AG04450 (cell line): ENCODE measurements around the gene C11orf21. TPM values are rescaled to one million over a fixed set of nuclear protein-coding genes. Genes with fewer than 3 reads are reported as not detected.
A peak's percentile ranks its signal among the peaks of the same experiment; 100 is the strongest.

Experiments
- CTCF ChIA-PET: fragments of 300-600, 350-600 bp; formaldehyde crosslinking; extraction: SDS; loops from one replicate; lab custom pipeline; 2022; ENCODE audit warnings: antibody characterized with exemption, inconsistent platforms; lab: Charles Lee
- POLR2A ChIA-PET: fragments of 350-600 bp; formaldehyde crosslinking; extraction: SDS; loops from one replicate; lab custom pipeline; 2021; ENCODE audit warnings: antibody characterized with exemption, inconsistent platforms; lab: Yijun Ruan, JAX
- DNase-seq: peaks from one replicate; pipeline ENCODE4 v3.0.0-alpha.2; 2011; ENCODE audit warnings: low read depth, low spot score
- H3K27ac ChIP-seq: one replicate; pipeline ENCODE4 v1.5.1; 2012; ENCODE audit warnings: low read depth, low read length, control low read depth
- H3K27me3 ChIP-seq: one replicate; pipeline ENCODE4 v1.6.0; 2012; ENCODE audit warnings: low read length; ENCODE audit not compliant: control insufficient read depth, insufficient read depth
- H3K4me3 ChIP-seq: 2 replicates; pipeline ENCODE4 v1.5.1; 2011; ENCODE audit warnings: mild to moderate bottlenecking, low read depth, low read length, control low read depth
- H3K9me3 ChIP-seq: 2 replicates; pipeline ENCODE4 v1.5.1; 2012; ENCODE audit warnings: low read length; ENCODE audit not compliant: control insufficient read depth, insufficient read depth
- polyA plus RNA-seq: library from polyadenylated mRNA; depleted of rRNA; stranded (reverse); fragments of >200 nt; gene quantifications from 2 replicates; pipeline ENCODE4 v1.2.3, GENCODE V29; 2011
- TF ChIP-seq, protein P1 (sequence below): IDR thresholded peaks from 2 replicates; pipeline ENCODE4 v1.5.1; 2011; ENCODE audit warnings: low read depth, low read length, control low read depth, inconsistent platforms

Gene C11orf21
- polyA plus RNA-seq, 1 experiment = not detected

DNA sequence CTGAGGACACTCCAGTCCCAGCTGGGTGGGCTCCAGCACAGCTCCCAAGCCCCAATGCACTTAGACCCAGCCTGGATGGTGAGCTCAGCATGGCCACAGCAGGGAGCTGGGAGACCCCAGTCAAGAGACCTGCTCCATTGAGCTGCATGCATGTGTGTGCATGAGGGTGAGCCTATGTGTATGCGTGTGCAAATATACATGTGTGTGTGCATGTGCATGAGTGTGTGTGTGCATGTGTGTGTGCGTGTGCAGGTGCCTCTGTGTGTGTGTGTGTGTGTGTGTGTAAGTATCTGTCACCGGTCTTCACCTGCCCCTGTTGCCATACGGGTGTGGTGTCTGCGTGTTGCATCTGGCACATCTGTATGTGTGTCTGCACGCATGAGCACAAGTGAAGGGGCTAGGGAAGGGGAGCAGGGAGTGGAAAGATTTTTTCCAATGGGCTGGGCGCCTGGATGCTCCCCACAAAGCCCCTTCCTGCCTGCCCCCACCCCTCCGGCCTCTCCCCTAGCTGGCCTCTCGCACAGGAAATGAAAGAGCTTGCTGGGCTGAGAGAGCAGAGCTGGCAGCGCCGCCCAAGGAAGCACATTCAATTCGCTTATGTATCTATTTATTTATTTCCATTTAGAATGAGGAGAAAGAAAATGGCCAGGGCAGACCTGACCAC, 4.2 kb upstream of the C11orf21 start:
- H3K9me3 ChIP-seq = no peaks in the 10 kb centered on the region; the same call in 1 of the 2 replicates
- H3K27ac ChIP-seq = peak overlapping the region; percentile 95
- no peaks in the 10 kb centered on the region for H3K27me3 ChIP-seq
- ChIA-PET POLR2A (interaction anchor here (0.7 to 1.9 kb wide), 8 partner anchors 15 to 114 kb away, joined by 3 to 13 read pairs (median 8); partner anchors contain the start of genes CD81 and TSSC4), CTCF (interaction anchor here (0.6 to 4.9 kb wide), 8 partner anchors 16 to 583 kb away, joined by 3 to 116 read pairs (median 4); partner anchors contain the start of gene TSSC4)
- no peak for DNase-seq
- TF ChIP-seq, protein P1, sequence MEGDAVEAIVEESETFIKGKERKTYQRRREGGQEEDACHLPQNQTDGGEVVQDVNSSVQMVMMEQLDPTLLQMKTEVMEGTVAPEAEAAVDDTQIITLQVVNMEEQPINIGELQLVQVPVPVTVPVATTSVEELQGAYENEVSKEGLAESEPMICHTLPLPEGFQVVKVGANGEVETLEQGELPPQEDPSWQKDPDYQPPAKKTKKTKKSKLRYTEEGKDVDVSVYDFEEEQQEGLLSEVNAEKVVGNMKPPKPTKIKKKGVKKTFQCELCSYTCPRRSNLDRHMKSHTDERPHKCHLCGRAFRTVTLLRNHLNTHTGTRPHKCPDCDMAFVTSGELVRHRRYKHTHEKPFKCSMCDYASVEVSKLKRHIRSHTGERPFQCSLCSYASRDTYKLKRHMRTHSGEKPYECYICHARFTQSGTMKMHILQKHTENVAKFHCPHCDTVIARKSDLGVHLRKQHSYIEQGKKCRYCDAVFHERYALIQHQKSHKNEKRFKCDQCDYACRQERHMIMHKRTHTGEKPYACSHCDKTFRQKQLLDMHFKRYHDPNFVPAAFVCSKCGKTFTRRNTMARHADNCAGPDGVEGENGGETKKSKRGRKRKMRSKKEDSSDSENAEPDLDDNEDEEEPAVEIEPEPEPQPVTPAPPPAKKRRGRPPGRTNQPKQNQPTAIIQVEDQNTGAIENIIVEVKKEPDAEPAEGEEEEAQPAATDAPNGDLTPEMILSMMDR = no peak
- H3K4me3 ChIP-seq = peak overlapping the region; percentile 32

DNA sequence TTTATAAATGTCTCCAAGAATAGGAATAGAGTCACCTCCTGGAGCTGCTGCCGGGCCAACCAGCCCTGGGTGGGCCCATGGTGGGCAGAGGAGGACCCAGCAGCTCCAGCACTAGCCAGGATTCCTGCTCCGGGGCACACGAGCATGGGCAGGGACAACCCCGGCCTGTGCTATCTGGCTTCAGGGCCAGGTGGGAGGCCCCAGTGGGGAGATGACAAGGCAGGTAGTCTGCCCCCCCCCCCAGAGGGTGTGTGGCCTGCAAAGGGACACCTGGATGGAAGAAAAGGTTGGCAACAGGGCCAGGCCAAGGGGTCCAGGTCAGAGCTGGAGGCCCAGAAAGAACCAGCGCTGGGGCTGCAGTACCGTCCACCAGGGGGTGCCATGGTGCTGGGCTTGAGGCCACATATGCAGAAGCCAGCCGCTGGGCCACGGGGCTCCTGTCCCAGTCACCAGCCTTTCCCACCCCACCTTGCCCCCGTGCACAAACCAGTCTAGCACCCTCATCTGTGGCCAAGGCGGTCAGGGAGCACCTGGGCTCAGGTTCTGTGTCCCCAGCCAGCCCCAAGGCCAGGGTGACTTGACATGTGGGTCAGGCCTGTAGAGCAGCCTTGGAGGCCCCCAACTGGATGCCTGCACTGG, 3.5 kb upstream of the C11orf21 start:
- DNase-seq = no peak
- POLR2A ChIA-PET = interaction anchor here (0.7 to 1.8 kb wide), 5 partner anchors 73 to 115 kb away, joined by 3 to 14 read pairs (median 7); partner anchors contain the start of gene TSSC4
- TF ChIP-seq, protein P1 = peak; percentile 71
- Histone ChIP-seq H3K27ac (peak overlapping the region; percentile 95), H3K9me3 (no peaks in the 10 kb centered on the region), H3K4me3 (peak overlapping the region; percentile 27; the same call in 1 of the 2 replicates), H3K27me3 (no peaks in the 10 kb centered on the region)
- CTCF ChIA-PET = interaction anchor here (0.7 to 4.9 kb wide), 15 partner anchors 15 to 1098 kb away, joined by 3 to 116 read pairs (median 4); partner anchors contain the start of gene TSSC4

DNA sequence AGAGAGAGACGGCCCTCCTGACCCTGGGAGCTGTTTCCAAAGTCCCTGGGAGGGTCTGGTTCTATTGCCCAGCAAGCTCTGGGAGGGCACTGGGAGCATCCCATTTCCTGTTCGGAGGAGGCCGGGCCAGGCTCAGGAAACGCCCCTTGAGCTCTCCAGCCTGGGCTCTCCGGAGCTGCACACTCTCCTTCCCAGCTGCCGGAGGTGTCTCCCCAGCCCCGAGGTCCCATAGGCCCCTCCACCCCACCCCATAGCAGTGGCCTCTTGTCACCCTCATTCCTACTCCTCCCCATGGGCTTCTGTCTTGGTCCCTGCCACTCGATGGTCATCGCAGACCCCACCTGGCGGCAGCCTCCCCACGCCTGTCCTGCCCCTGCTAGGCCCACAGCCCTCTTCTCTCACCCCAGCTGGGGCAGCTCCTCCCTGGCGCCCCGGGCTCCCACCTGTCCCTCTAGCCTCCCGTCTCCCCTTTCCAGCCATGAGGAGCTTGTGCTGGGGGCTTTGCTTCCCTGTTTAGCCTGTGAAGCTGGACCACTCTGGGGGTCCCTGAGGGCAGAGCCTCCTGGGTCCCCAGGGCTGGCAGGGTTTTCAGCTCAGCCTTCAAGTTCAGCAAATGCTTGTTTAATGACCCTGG, 2.9 kb upstream of the C11orf21 start:
- ChIA-PET POLR2A (interaction anchor here (1.0 to 1.8 kb wide), 4 partner anchors 73 to 115 kb away, joined by 3 to 14 read pairs (median 6); partner anchors contain the start of gene TSSC4), CTCF (interaction anchor here (0.7 to 4.9 kb wide), 14 partner anchors 14 to 1099 kb away, joined by 3 to 116 read pairs (median 4); partner anchors contain the start of gene TSSC4)
- DNase-seq = no peak

DNA sequence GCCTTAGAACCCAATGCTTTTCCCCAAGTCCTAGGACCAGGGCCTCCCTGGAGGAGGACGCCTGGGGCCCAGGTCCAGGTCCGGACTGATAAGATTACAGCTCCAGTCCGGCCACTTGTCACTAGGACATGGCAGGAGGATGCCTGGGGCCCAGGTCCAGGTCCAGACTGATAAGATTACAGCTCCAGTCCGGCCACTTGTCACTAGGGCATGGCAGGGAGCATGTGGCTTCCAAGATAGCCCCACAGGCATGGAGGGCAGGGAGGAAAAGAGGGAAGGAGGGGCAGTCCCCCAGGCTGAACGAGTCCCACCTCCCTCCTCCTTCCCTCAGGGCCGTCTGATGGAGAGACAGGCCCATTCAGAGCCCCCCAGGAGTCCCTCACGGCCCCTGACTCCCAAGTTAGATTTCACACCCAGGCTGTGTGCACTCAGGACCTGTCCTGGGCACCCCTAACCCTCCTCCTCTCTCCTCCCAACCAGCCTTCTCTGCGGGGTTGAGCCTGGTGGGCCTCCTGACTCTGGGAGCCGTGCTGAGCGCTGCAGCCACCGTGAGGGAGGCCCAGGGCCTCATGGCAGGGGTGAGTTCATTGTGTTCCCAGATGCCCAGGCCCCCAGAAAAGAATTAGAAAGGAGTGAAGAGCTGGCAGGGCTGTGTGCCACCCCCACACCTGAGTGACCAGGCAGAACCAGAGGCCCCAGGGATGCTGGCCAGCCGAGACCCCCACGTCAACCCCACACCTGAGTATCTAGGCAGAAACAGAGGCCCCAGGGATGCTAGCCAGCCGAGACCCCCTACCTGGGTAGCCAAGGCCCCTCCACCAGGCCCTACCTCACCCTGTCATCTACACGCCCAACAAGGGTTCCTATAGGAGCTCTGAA, 2.1 kb upstream of the C11orf21 start:
- ChIA-PET CTCF (interaction anchor here (1.4 to 4.9 kb wide), 6 partner anchors 34 to 227 kb away, joined by 4 to 116 read pairs (median 9); partner anchors contain the start of gene TSSC4), POLR2A (interaction anchor here (1.0 to 1.8 kb wide), 2 partner anchors 83 to 97 kb away, joined by 3 to 8 read pairs; partner anchors contain the start of gene TSSC4)
- DNase-seq = no peak
- Histone ChIP-seq H3K27me3 (peaks cover 5% of the 10 kb centered on the region), H3K4me3 (no peak overlapping the region), H3K9me3 (no peaks in the 10 kb centered on the region), H3K27ac (no peak overlapping the region)
- TF ChIP-seq, protein P1 = no peak

More for the DNA sequence above, 2.9 kb upstream of the C11orf21 start:
- no peaks in the 10 kb centered on the region for H3K27me3 ChIP-seq
- no peak overlapping the region for H3K4me3 ChIP-seq
- TF ChIP-seq, protein P1 = no peak
- H3K27ac ChIP-seq = no peak overlapping the region
- no peaks in the 10 kb centered on the region for H3K9me3 ChIP-seq
